ENCODE data around the gene MBLAC1. TPM values are rescaled to one million over a fixed set of nuclear protein-coding genes. Genes with fewer than 3 reads are reported as not detected.

Gene MBLAC1
- total RNA-seq, 2 experiments from 2014 or later: 2.3 to 3.6 TPM

- H3K9me3 Mint-ChIP-seq: no peaks in the 10 kb centered on the region
- H3K27me3 Mint-ChIP-seq: no peaks in the 10 kb centered on the region
- DNase-seq: peak; percentile 98
- H3K4me1 Mint-ChIP-seq: peaks cover 45% of the 10 kb centered on the region
- peak within 1 kb of the TSS; percentile 91 for H3K4me3 Mint-ChIP-seq
- ChIA-PET POLR2A (interaction anchor here (1.6 kb wide), 1 partner anchor 11 kb away, joined by 10 read pairs; no protein-coding TSS in a partner anchor), CTCF (interaction anchor here (0.6 to 3.8 kb wide), 14 partner anchors 11 to 111 kb away, joined by 3 to 26 read pairs (median 4); partner anchors contain the start of genes COPS6, MBLAC1 and ZSCAN21)
- H3K36me3 Mint-ChIP-seq (ENCODE audit: low read depth): peaks cover 46% of the 10 kb centered on the region
- peak within 1 kb of the TSS; percentile 93 for H3K27ac Mint-ChIP-seq
These were observed 25.5 kb upstream of the MBLAC1 start, which contains the start of the genes AP4M1 and MCM7 for GRCh38 chr7:100101016-100101862. Gene AP4M1 (plus strand): TSS chr7:100101643. CDS start chr7:100101715, 72 bp downstream. Gene MCM7 (minus strand): TSS chr7:100101397. CDS start chr7:100101294, 103 bp downstream.

GRCh38 chr7:100102950-100103840 lies 23.6 kb upstream of the MBLAC1 start:
- H3K9me3 Mint-ChIP-seq: no peaks in the 10 kb centered on the region
- no peaks in the 10 kb centered on the region for H3K27me3 Mint-ChIP-seq
- H3K36me3 Mint-ChIP-seq (ENCODE audit: low read depth): peaks cover 35% of the 10 kb centered on the region
- ChIA-PET POLR2A (interaction anchor here (0.6 kb wide), 1 partner anchor 711 kb away, joined by 3 read pairs; no protein-coding TSS in a partner anchor), CTCF (interaction anchor here (0.6 to 3.8 kb wide), 8 partner anchors 11 to 173 kb away, joined by 3 to 26 read pairs (median 5); no protein-coding TSS in a partner anchor)
- H3K4me1 Mint-ChIP-seq: peaks cover 36% of the 10 kb centered on the region
- peak overlapping the region; percentile 91 for H3K4me3 Mint-ChIP-seq
- peak overlapping the region; percentile 70 for H3K27ac Mint-ChIP-seq
- DNase-seq: no peak

- H3K27me3 Mint-ChIP-seq: no peaks in the 10 kb centered on the region
- DNase-seq: no peak
- H3K4me1 Mint-ChIP-seq: peaks cover 13% of the 10 kb centered on the region
- H3K36me3 Mint-ChIP-seq (ENCODE audit: low read depth): peaks cover 27% of the 10 kb centered on the region
- no peaks in the 10 kb centered on the region for H3K9me3 Mint-ChIP-seq
- CTCF ChIA-PET: interaction anchor here (0.6 to 2.6 kb wide), 4 partner anchors 8 to 25 kb away, joined by 3 to 8 read pairs (median 4); no protein-coding TSS in a partner anchor
- H3K27ac Mint-ChIP-seq: no peak overlapping the region
- POLR2A ChIA-PET: no interaction called here
- no peak overlapping the region for H3K4me3 Mint-ChIP-seq
These were observed 21.2 kb upstream of the MBLAC1 start for GRCh38 chr7:100105534-100105933.

DNA sequence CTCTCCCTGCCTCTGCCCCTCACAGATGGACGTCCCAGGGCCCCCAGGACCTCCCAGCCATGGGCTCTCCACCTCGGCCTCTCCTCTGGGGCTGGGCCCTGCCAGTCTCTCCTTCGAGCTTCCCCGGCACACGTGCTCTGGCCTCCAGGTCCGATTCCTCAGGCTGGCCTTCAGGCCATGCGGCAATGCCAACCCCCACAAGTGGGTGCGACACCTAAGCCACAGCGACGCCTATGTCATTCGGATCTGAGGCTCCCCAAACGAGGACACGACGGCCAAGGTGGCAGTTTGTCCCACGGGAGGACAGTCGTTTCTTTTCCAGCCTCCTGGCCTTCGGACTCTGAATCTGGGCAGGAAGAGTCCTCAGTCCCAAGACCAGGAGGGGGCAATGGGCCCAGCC lies 20.1 kb upstream of the MBLAC1 start:
- CTCF ChIA-PET: interaction anchor here (0.6 kb wide), 1 partner anchor 764 kb away, joined by 3 read pairs; no protein-coding TSS in a partner anchor
- Mint-ChIP-seq H3K27me3 (no peaks in the 10 kb centered on the region), H3K36me3 (ENCODE audit: low read depth) (peaks cover 33% of the 10 kb centered on the region), H3K27ac (no peak overlapping the region), H3K4me1 (peaks cover 12% of the 10 kb centered on the region), H3K4me3 (no peak overlapping the region), H3K9me3 (no peaks in the 10 kb centered on the region)
- POLR2A ChIA-PET: interaction anchor here (0.5 kb wide), 1 partner anchor 568 kb away, joined by 4 read pairs; no protein-coding TSS in a partner anchor
- no peak for DNase-seq

DNA sequence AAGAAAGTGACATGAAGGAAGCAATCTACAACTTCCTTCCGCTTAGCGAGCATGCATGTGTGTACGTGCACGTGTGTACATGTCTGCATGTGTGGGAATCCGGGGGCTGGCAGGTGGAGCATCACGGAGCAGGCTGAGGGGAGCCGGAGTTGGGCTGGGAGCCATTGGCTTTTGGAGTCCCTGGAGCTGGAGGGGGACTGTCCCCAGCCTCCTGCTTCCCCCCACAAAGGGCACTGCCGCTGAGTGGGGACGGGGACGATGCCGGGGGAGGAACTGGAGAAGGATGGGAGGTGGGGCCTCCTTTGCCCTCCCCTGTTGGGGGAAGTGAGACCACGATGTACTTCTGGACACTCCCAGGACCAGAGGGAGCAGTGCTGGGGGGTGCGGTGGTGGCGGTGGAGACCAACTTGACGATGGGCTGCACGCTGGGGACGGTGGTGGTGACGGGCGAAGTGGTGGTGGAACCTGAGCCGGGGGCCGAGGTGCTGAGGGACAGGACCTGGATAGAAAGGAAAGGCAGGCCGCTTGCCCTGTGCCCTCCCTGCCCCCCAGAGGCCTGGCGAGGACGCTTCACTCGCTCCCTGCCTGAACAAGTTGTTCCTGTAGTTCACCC lies 19.5 kb upstream of the MBLAC1 start:
- Mint-ChIP-seq H3K27ac (no peak overlapping the region), H3K4me3 (no peak overlapping the region), H3K36me3 (ENCODE audit: low read depth) (peaks cover 36% of the 10 kb centered on the region), H3K27me3 (no peaks in the 10 kb centered on the region), H3K4me1 (peaks cover 12% of the 10 kb centered on the region), H3K9me3 (no peaks in the 10 kb centered on the region)
- ChIA-PET POLR2A (no interaction called here), CTCF (interaction anchor here (0.6 to 1.1 kb wide), 2 partner anchors 347 to 765 kb away, joined by 3 to 4 read pairs; no protein-coding TSS in a partner anchor)
- no peak for DNase-seq

DNA sequence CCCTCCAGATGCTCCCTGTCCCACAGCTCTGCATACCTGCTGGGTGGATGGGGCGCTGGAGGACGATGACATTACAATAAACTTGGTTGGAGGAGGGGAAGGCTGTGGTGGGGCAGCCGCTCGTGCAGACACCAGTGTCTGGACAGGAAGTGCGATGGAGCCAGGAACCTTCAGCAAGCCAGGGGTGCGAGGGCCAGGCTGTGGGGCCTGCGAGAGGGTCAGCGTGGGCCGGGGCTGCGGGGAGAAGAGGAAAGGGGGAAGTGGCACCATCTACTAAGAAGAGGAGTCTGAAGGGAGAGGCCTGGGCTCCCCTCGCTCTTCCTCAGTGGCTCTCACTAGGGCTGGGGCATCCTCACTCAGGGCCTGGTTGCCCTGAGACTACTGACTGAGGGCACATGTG lies 18.9 kb upstream of the MBLAC1 start:
- ChIA-PET CTCF (interaction anchor here (1.1 kb wide), 1 partner anchor 346 kb away, joined by 4 read pairs; no protein-coding TSS in a partner anchor), POLR2A (no interaction called here)
- Mint-ChIP-seq H3K4me3 (no peak overlapping the region), H3K36me3 (ENCODE audit: low read depth) (peaks cover 42% of the 10 kb centered on the region), H3K4me1 (peaks cover 6% of the 10 kb centered on the region), H3K9me3 (no peaks in the 10 kb centered on the region), H3K27me3 (no peaks in the 10 kb centered on the region), H3K27ac (no peak overlapping the region)
- no peak for DNase-seq

- Mint-ChIP-seq H3K27me3 (no peaks in the 10 kb centered on the region), H3K4me1 (no peaks in the 10 kb centered on the region), H3K27ac (no peak overlapping the region), H3K4me3 (no peak overlapping the region), H3K9me3 (no peaks in the 10 kb centered on the region), H3K36me3 (ENCODE audit: low read depth) (peaks cover 41% of the 10 kb centered on the region)
- no peak for DNase-seq
- CTCF ChIA-PET: interaction anchor here (0.6 kb wide), 1 partner anchor 163 kb away, joined by 3 read pairs; no protein-coding TSS in a partner anchor
- POLR2A ChIA-PET: no interaction called here
These were observed 17.1 kb upstream of the MBLAC1 start for GRCh38 chr7:100109521-100110163.

DNA sequence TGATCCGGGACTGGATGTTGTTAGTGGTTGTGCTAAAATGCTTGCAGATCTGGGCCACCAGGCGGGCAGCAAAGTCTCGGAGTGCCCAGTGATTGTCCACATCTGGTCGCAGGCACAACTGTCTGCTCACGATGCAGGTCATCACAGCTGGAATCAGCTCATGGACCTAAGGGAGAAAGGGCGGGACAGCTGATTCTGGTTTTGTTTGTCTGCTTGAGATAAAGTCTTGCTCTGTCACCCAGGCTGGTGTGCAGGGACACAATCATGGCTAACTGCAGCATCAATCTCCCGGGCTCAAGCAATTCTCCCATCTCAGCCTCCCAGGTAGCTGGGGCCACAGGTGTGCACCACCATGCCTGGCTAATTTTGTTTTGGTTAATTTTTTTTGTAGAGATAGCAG lies 15.6 kb upstream of the MBLAC1 start:
- ChIA-PET CTCF (interaction anchor here (5.9 kb wide), 1 partner anchor 10 kb away, joined by 26 read pairs; the partner anchor contains the start of genes AP4M1 and MCM7), POLR2A (interaction anchor here (0.6 kb wide), 1 partner anchor 54 kb away, joined by 3 read pairs; no protein-coding TSS in a partner anchor)
- Mint-ChIP-seq H3K4me1 (no peaks in the 10 kb centered on the region), H3K9me3 (no peaks in the 10 kb centered on the region), H3K4me3 (no peak overlapping the region), H3K27ac (no peak overlapping the region), H3K36me3 (ENCODE audit: low read depth) (peaks cover 41% of the 10 kb centered on the region), H3K27me3 (no peaks in the 10 kb centered on the region)
- no peak for DNase-seq

GRCh38 chr7:100111914-100112313 lies 14.9 kb upstream of the MBLAC1 start:
- peaks cover 1% of the 10 kb centered on the region for H3K4me1 Mint-ChIP-seq
- no peak overlapping the region for H3K27ac Mint-ChIP-seq
- CTCF ChIA-PET: interaction anchor here (0.7 to 5.9 kb wide), 2 partner anchors 10 to 123 kb away, joined by 3 to 26 read pairs; partner anchors contain the start of genes AP4M1 and MCM7
- POLR2A ChIA-PET: no interaction called here
- H3K4me3 Mint-ChIP-seq: no peak overlapping the region
- H3K27me3 Mint-ChIP-seq: no peaks in the 10 kb centered on the region
- peaks cover 41% of the 10 kb centered on the region for H3K36me3 Mint-ChIP-seq (ENCODE audit: low read depth)
- H3K9me3 Mint-ChIP-seq: no peaks in the 10 kb centered on the region
- no peak for DNase-seq

DNA sequence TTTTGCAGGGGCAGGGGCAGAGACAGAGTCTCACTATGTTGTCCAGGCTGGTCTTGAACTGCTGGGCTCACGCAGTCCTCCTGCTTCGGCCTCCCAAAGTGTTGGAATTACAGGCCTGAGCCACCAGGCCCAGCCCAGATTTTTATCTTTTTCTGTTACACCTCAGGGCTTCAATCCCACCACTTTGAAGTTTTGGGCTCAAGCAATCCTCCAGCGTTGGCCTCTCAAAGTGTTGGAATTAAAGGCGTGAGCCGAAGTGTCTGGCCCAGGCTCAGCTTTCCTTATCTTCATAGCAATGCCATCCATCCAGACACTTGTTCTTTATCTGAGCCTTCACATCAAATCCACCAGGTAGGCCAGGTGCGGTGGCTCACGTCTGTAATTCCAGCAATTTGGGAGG lies 11.7 kb upstream of the MBLAC1 start:
- H3K4me1 Mint-ChIP-seq: peaks cover 12% of the 10 kb centered on the region
- DNase-seq: no peak
- peaks cover 34% of the 10 kb centered on the region for H3K36me3 Mint-ChIP-seq (ENCODE audit: low read depth)
- CTCF ChIA-PET: interaction anchor here (1.0 to 5.9 kb wide), 2 partner anchors 13 to 234 kb away, joined by 3 to 26 read pairs; partner anchors contain the start of genes AP4M1 and MCM7
- no peaks in the 10 kb centered on the region for H3K9me3 Mint-ChIP-seq
- no peak overlapping the region for H3K27ac Mint-ChIP-seq
- no peaks in the 10 kb centered on the region for H3K27me3 Mint-ChIP-seq
- POLR2A ChIA-PET: no interaction called here
- H3K4me3 Mint-ChIP-seq: no peak overlapping the region

- peaks cover 24% of the 10 kb centered on the region for H3K4me1 Mint-ChIP-seq
- peaks cover 23% of the 10 kb centered on the region for H3K36me3 Mint-ChIP-seq (ENCODE audit: low read depth)
- H3K27me3 Mint-ChIP-seq: no peaks in the 10 kb centered on the region
- POLR2A ChIA-PET: no interaction called here
- DNase-seq: no peak
- CTCF ChIA-PET: no interaction called here
- peak overlapping the region; percentile 83 for H3K4me3 Mint-ChIP-seq
- no peaks in the 10 kb centered on the region for H3K9me3 Mint-ChIP-seq
- peak overlapping the region; percentile 99 for H3K27ac Mint-ChIP-seq
These were observed 8.2 kb upstream of the MBLAC1 start for GRCh38 chr7:100118388-100119071.
